HG03097 (cell line): ENCODE data around the gene NFILZ.

Source experiments
- ATAC-seq: cut with Tn5 transposase; IDR thresholded peaks from one replicate; pipeline ENCODE4 v1.9.1; 2021; ENCODE audit not compliant: unreplicated experiment, low FRiP score

The NFILZ gene

GRCh38 chr19:8641221-8641907 lies 10.9 kb downstream of the NFILZ start:
- no peak for ATAC-seq

- no peak for ATAC-seq
Observed at GRCh38 chr19:8641908-8642547, 11.6 kb downstream of the NFILZ start.

GRCh38 chr19:8642561-8642960 lies 12.1 kb downstream of the NFILZ start:
- ATAC-seq: no peak

GRCh38 chr19:8643860-8644653 lies 13.6 kb downstream of the NFILZ start:
- no peak for ATAC-seq

- ATAC-seq: no peak
Observed at GRCh38 chr19:8648240-8648639, 17.8 kb downstream of the NFILZ start.

- ATAC-seq: no peak
Observed at GRCh38 chr19:8654591-8655339, 24.3 kb downstream of the NFILZ start.

- no peak for ATAC-seq
Observed at GRCh38 chr19:8655340-8655709, 24.9 kb downstream of the NFILZ start.

- no peak for ATAC-seq
Observed at GRCh38 chr19:8657869-8658268, 27.4 kb downstream of the NFILZ start.

- ATAC-seq: no peak
Observed at GRCh38 chr19:8659905-8660304, 29.5 kb downstream of the NFILZ start.

GRCh38 chr19:8662263-8662662 lies 31.8 kb downstream of the NFILZ start:
- no peak for ATAC-seq

GRCh38 chr19:8663920-8664670 lies 33.7 kb downstream of the NFILZ start:
- no peak for ATAC-seq

- ATAC-seq: no peak
Observed at GRCh38 chr19:8664671-8665057, 34.2 kb downstream of the NFILZ start.

- no peak for ATAC-seq
Observed at GRCh38 chr19:8665468-8666213, 35.2 kb downstream of the NFILZ start.

GRCh38 chr19:8666814-8667405 lies 36.5 kb downstream of the NFILZ start:
- ATAC-seq: no peak

- no peak for ATAC-seq
Observed at GRCh38 chr19:8673276-8673891, 43.0 kb downstream of the NFILZ start.

GRCh38 chr19:8675066-8675465 lies 44.6 kb downstream of the NFILZ start:
- ATAC-seq: no peak

GRCh38 chr19:8678244-8678807 lies 47.9 kb downstream of the NFILZ start:
- ATAC-seq: no peak
